ENCODE measurements around the gene FADS3.

Gene FADS3

GRCh38 chr11:61862714-61863547, 28.4 kb downstream of the FADS3 start:
- DNase-seq (ENCODE audit: low read depth in 2 of 2, low spot score in 1 of 2), result no peak

DNA sequence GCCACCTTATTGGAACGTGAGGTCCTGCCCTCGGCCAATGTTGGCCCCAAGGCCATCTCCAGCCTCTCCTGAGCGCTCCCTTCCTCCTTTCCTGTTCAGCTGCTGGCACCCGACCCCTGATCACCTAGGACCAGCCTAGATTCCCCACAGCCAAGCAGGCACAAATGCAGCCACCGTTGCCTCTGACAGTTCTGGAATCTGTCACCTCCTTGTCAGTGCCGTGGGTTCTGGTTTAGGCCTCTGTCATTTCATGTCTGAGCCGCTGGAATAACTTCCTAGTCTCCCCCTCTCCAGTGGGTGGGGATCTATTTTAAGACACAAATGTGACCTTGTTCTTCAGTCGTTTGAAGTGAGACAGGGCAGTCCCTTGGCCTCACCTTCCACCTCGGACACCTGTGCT, 29.7 kb downstream of the FADS3 start:
- DNase-seq (ENCODE audit: low read depth in 2 of 2, low spot score in 1 of 2), result no peak

DNA sequence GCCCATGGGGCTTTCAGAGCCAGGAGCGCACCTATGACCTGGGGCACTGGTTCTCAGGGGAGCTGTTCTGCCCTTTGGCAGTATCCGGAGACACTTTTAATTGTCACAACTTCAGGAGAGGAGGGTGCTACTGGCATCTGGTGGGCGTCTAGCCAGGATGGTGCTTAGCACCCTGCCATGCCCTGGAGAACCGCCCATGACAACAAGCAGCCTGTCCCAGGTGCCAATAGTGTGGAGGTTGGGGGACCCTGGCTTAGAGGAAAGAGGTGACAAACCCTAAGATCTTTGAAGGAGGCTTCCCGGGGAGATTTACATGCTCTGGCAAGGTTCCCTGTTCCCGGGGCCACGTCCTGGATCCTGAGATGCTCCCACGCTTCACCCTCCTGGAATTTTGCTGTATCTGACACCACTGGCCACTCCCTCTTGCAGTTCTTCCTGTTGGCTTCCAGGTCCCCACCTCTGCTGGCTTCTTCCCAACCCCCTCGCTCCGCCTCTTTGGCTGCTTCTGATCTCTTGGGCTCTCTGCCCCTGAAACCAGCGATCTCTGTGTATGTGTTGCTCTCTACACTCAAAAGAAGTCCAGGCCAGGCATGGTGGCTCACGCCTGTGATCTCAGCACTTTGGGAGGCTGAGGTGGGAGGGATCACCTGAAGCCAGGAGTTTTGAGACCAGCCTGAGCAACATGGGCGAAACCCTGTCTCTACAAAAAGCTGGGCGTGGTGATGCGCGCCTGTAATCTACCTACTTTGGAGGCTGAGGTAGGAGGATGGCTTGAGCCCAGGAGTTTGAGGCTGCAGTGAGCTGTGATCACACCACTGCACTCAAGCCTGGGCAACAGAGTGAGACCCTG, 31.1 kb downstream of the FADS3 start:
- no peak for DNase-seq (ENCODE audit: low read depth in 2 of 2, low spot score in 1 of 2)

- DNase-seq (ENCODE audit: low read depth in 2 of 2, low spot score in 1 of 2), result no peak
Observed at GRCh38 chr11:61855939-61856680, 35.2 kb downstream of the FADS3 start.

DNA sequence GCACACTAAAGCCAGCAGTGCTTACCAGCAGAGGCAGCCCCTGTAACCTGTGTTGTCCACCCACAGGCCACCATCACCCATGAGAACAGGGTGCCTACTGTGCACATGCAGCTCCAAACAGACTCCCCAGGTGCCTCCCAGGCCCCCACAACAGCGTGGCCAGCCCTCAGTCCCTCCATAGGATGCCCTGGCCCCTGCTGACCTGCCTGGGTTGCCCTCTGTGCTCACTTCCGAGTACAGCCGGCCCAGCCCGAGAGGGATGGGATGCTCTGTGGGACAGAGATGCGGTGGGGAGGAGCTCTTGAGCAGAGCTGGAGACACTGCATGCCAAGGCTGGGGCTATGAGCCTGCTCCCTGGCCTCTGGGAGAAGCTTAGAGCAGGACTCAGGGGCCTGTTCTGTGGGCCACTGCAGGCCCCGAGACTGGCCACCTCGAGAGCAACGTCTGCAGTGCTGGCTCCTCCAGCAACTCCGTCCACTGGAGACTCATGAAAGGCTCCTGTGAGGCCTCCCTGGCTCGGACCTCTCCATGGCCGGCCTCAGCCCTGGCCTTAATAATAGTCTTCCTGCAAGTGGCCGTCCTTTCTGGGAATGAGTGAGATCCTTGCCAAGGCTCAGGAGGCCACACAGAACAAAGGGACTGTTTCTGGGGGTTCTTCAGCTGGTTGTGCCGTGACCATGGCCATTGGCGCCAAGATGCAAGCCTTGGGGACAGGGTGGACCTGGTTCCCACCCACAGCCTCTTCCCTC, 36.2 kb downstream of the FADS3 start:
- no peak for DNase-seq (ENCODE audit: low read depth in 2 of 2, low spot score in 1 of 2)

DNA sequence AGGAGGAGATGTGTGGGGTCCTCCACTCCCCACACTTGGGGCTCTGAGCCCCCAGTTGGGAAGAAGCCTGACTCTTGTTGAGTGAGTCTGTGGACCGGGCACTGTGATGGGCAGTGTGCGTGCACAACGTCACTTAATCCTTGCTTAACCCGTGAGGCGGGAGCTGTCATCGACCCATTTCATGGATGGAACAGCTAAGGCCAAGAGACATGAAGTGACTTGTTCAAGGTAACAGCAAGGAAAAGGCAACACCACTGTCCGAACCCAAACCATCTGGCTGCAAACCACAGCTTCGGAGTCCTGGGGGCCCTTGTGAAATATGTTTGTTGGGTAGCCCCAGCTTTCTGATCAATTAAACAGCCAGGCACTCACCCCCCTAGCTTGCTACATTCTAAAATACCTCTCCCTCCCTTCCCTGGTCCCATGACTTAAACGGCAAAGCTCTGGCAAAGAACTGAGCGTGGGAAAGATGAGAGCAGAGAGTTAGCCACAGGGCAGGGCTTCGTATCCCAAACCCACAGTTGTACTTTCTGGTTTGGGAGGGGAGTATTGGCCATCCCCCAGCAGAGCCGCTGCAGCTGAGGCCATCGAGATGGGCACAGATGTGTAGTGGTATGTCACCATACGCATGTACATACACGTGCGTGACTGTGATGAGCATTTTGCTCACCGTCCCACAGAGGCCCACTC, 37.0 kb downstream of the FADS3 start:
- no peak for DNase-seq (ENCODE audit: low read depth in 2 of 2, low spot score in 1 of 2)

GRCh38 chr11:61853698-61854169, 37.6 kb downstream of the FADS3 start:
- DNase-seq (ENCODE audit: low read depth in 2 of 2, low spot score in 1 of 2), result no peak

DNA sequence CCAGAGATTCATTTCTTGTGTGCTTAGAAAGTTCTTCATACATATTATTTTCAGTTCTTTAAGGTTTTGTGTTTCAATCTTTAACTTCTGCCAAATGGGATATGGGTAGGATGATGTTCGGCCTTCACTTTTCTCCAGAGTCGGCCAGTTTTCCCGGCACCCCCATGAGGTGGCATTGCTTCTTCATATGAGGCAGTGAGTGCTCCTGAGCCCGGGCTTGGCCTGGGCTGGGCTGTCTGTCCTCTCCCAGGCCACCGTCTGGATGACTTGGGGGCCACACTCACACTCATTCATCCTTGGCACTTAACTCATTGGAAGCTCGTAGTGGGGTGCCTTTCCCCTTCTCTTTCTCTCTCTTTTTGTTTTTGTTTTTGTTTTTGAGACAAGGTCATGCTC, 39.4 kb downstream of the FADS3 start:
- no peak for DNase-seq (ENCODE audit: low read depth in 2 of 2, low spot score in 1 of 2)

- DNase-seq (ENCODE audit: low read depth in 2 of 2, low spot score in 1 of 2), result no peak
Observed at GRCh38 chr11:61851113-61851899, 40.0 kb downstream of the FADS3 start.

DNA sequence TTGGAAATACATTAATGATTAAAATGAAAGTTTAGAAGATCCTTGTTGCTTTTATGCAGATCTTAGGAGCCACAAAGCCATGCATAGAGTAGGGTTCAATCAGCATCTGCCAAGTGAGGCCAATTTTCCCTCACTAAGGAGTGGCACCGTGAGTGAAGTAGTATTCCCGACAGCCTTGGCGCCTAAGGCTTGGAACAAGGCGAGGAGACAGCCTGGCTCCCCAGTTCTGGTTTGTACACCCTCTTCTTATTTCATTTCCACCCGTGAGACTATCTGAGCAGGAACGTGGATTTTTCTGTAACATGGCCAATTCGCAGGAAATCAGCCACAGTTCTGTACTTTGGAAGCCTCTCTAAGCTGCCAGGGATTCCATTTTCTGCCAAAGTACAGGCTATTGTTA, 40.7 kb downstream of the FADS3 start:
- no peak for DNase-seq (ENCODE audit: low read depth in 2 of 2, low spot score in 1 of 2)

DNA sequence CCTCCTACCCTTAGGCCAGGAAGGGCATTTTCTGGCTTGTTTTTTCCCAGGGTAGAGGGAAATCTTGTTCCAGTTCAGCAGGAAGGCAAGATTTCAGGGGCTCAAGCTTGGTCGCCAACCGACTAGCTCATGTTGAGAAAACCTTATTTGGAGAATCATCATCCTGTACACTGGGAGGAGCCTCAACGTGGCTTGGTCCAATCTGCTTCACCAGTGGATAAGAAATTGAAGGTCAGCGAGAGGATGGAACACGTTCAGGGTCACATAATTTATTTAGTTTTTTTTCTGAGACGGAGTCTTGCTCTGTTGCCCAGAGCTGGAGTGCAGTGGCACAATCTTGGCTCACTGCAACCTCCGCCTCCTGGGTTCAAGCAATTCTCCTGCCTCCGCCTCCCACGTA, 42.7 kb downstream of the FADS3 start:
- DNase-seq (ENCODE audit: low read depth in 2 of 2, low spot score in 1 of 2), result no peak

GRCh38 chr11:61847914-61848581, 43.3 kb downstream of the FADS3 start:
- DNase-seq (ENCODE audit: low read depth in 2 of 2, low spot score in 1 of 2), result no peak

DNA sequence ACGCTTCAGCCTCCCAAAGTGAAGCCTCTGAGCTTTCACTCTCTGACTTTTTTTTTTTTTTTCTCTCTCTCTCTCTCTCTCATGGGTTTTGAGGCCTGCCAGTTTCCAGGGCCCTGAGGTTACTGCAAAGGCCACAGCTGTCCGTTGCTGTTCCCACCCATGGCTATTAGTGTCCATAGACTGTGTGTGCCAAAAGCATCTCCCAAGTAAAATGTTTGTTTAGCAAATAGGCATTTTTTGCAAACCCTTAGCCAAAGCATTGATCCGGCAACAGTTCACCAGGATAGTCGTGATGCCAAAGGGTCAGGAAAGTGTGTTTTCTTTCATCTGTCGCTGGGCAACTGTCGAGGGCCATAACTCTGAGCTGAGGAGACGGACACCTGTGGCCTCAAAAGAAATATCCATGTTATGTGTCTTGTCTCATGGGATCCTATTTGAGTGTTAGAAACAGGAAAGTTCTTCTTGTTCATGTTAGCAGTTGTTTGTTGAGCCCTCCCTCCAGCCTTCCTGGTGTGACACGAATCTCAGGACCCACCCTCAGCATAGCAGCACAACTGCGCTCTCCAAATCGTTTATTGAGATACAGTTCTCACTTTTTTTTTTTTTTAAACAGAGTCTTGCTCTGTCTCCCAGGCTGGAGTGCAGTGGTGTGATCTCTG, 44.9 kb downstream of the FADS3 start:
- no peak for DNase-seq (ENCODE audit: low read depth in 2 of 2, low spot score in 1 of 2)

GRCh38 chr11:61844909-61845565, 46.3 kb downstream of the FADS3 start:
- DNase-seq (ENCODE audit: low read depth in 2 of 2, low spot score in 1 of 2), result no peak

GRCh38 chr11:61842528-61842820, 48.9 kb downstream of the FADS3 start:
- DNase-seq (ENCODE audit: low read depth in 2 of 2, low spot score in 1 of 2), result no peak

DNA sequence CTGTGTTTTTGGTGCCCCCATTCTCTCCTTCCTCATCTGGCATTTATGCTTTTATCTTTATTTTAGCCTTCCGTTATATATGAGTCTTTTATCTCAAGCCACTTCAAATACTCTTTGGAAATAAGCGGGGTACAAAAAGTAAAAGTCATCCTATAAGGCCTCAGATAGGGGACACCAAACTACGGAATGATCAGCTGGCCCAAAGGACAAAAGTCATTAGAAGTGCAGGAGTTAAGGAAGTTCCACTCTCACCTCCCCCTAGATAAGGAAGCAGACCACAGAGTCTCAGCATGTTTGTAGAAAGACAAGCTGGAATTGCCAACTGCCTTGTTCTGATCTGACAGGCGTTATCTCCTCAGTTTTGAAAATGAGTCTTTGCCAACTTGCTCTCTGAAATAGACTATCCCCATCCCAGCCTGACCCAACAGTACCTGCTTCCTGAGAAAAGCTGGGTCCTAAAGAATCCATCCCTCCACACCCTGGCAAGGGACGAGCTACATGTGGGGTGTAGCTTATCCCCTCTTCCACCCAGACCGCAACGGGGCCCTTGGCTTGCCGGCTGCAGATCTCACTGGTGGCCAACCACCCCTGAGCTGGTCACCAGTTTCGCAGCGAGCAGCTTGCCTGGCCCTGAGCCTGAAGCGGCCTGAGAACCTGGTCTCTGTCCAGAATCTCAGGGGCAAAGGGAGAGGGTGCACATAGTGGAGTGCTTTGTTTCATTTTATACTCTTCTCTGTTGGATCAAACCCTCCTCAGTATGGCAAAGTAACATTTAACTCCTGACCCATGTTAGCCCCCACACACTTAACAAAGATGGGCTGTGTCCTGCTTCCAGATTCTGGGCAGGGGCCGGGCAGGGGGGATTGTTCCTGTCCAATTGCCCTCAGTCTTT, 49.5 kb downstream of the FADS3 start:
- DNase-seq (ENCODE audit: low read depth in 2 of 2, low spot score in 1 of 2), result no peak

- no peak for DNase-seq (ENCODE audit: low read depth in 2 of 2, low spot score in 1 of 2)
Observed at GRCh38 chr11:61840371-61840770, 51.0 kb downstream of the FADS3 start.
